Measurements from ENCODE around the gene HDAC1. TPM values are rescaled to one million over a fixed set of nuclear protein-coding genes. Genes with fewer than 3 reads are reported as not detected.
"Not testable (repeated sequence)": the region's sequence is repeated elsewhere in the genome, so short reads cannot be mapped to it uniquely, and the experiment has no call there.

The HDAC1 gene
- total RNA-seq, 2 experiments from 2014 or later: 126 to 127 TPM

DNA sequence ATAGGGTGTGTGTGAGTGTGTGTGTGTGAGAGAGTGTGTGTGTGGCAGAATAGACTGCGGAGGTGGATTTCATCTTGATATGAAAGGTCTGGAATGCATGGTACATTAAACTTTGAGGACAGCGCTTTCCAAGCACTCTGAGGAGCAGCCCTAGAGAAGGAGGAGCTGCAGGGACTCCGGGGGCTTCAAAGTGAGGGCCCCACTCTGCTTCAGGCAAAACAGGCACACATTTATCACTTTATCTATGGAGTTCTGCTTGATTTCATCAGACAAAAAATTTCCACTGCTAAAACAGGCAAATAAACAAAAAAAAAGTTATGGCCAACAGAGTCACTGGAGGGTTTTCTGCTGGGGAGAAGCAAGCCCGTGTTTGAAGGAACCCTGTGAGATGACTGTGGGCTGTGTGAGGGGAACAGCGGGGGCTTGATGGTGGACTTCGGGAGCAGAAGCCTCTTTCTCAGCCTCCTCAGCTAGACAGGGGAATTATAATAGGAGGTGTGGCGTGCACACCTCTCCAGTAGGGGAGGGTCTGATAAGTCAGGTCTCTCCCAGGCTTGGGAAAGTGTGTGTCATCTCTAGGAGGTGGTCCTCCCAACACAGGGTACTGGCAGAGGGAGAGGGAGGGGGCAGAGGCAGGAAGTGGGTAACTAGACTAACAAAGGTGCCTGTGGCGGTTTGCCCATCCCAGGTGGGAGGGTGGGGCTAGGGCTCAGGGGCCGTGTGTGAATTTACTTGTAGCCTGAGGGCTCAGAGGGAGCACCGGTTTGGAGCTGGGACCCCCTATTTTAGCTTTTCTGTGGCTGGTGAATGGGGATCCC lies 18.3 kb upstream of the HDAC1 start:
- ChIA-PET POLR2A (interaction anchor here (0.8 to 2.7 kb wide), 10 partner anchors 10 to 62 kb away, joined by 3 to 17 read pairs (median 6); partner anchors contain the start of genes HDAC1, LCK and MARCKSL1), CTCF (interaction anchor here (0.9 to 1.6 kb wide), 2 partner anchors 9 to 25 kb away, joined by 3 to 4 read pairs; no protein-coding TSS in a partner anchor)
- intact Hi-C loops (cut with micrococcal nuclease): no loop called here
- no peaks in the 10 kb centered on the region for H3K9me3 Mint-ChIP-seq
- H3K4me1 Mint-ChIP-seq (ENCODE audit: low read depth): peaks cover 58% of the 10 kb centered on the region
- ATAC-seq: peak; percentile 93
- H3K27ac Mint-ChIP-seq: peak overlapping the region; percentile 89
- TF ChIP-seq, protein P1, sequence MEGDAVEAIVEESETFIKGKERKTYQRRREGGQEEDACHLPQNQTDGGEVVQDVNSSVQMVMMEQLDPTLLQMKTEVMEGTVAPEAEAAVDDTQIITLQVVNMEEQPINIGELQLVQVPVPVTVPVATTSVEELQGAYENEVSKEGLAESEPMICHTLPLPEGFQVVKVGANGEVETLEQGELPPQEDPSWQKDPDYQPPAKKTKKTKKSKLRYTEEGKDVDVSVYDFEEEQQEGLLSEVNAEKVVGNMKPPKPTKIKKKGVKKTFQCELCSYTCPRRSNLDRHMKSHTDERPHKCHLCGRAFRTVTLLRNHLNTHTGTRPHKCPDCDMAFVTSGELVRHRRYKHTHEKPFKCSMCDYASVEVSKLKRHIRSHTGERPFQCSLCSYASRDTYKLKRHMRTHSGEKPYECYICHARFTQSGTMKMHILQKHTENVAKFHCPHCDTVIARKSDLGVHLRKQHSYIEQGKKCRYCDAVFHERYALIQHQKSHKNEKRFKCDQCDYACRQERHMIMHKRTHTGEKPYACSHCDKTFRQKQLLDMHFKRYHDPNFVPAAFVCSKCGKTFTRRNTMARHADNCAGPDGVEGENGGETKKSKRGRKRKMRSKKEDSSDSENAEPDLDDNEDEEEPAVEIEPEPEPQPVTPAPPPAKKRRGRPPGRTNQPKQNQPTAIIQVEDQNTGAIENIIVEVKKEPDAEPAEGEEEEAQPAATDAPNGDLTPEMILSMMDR (IDR thresholded peaks at IDR 0.05): no peak
- peak; percentile 95 for DNase-seq
- peak overlapping the region; percentile 68 for H3K4me3 Mint-ChIP-seq
- H3K27me3 Mint-ChIP-seq: no peaks in the 10 kb centered on the region
- peaks cover 65% of the 10 kb centered on the region for H3K36me3 Mint-ChIP-seq (ENCODE audit: low read depth)

DNA sequence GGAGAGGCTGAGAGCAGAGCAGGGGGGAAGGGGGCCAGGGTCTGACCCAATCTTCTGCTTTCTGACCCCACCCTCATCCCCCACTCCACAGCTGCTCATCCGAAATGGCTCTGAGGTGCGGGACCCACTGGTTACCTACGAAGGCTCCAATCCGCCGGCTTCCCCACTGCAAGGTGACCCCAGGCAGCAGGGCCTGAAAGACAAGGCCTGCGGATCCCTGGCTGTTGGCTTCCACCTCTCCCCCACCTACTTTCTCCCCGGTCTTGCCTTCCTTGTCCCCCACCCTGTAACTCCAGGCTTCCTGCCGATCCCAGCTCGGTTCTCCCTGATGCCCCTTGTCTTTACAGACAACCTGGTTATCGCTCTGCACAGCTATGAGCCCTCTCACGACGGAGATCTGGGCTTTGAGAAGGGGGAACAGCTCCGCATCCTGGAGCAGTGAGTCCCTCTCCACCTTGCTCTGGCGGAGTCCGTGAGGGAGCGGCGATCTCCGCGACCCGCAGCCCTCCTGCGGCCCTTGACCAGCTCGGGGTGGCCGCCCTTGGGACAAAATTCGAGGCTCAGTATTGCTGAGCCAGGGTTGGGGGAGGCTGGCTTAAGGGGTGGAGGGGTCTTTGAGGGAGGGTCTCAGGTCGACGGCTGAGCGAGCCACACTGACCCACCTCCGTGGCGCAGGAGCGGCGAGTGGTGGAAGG lies 17.1 kb upstream of the HDAC1 start:
- TF ChIP-seq, protein P1 (IDR thresholded peaks at IDR 0.05): no peak
- Mint-ChIP-seq H3K9me3 (no peaks in the 10 kb centered on the region), H3K27ac (peak overlapping the region; percentile 89), H3K4me1 (ENCODE audit: low read depth) (peaks cover 55% of the 10 kb centered on the region), H3K4me3 (peak overlapping the region; percentile 68), H3K36me3 (ENCODE audit: low read depth) (peaks cover 73% of the 10 kb centered on the region), H3K27me3 (no peaks in the 10 kb centered on the region)
- no peak for ATAC-seq
- ChIA-PET CTCF (interaction anchor here (0.7 to 1.6 kb wide), 3 partner anchors 10 to 59 kb away, joined by 3 to 4 read pairs (median 3); no protein-coding TSS in a partner anchor), POLR2A (interaction anchor here (0.8 to 2.7 kb wide), 12 partner anchors 9 to 61 kb away, joined by 3 to 17 read pairs (median 5); partner anchors contain the start of genes HDAC1, LCK and MARCKSL1)
- no peak for DNase-seq
- intact Hi-C loops (cut with micrococcal nuclease): no loop called here

DNA sequence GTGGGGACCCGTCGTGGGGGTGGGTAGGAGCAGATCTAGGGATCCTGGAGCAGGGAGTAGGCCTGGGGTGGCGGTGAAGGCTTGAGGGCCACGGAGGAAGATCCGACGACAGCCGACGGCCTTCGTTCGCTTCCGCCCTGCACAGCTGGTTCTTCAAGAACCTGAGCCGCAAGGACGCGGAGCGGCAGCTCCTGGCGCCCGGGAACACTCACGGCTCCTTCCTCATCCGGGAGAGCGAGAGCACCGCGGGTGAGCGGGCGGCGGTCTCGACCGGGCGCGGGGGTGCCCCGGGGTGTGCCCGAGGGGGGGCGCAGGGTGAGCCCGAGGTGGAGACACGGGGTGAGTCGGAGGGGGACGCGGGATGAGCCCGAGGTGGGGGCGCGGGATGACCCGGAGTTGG lies 16.5 kb upstream of the HDAC1 start:
- Mint-ChIP-seq H3K4me3 (peak overlapping the region; percentile 68), H3K27ac (peak overlapping the region; percentile 89), H3K36me3 (ENCODE audit: low read depth) (peaks cover 74% of the 10 kb centered on the region), H3K9me3 (no peaks in the 10 kb centered on the region), H3K27me3 (no peaks in the 10 kb centered on the region), H3K4me1 (ENCODE audit: low read depth) (peaks cover 55% of the 10 kb centered on the region)
- CTCF ChIA-PET: interaction anchor here (0.9 kb wide), 1 partner anchor 60 kb away, joined by 3 read pairs; no protein-coding TSS in a partner anchor
- POLR2A ChIA-PET: interaction anchor here (0.6 to 2.7 kb wide), 6 partner anchors 20 to 96 kb away, joined by 3 to 17 read pairs (median 6); partner anchors contain the start of gene MARCKSL1
- TF ChIP-seq, protein P1 (IDR thresholded peaks at IDR 0.05): no peak
- DNase-seq (no peak), ATAC-seq (no peak)
- intact Hi-C loops (cut with micrococcal nuclease): no loop called here

DNA sequence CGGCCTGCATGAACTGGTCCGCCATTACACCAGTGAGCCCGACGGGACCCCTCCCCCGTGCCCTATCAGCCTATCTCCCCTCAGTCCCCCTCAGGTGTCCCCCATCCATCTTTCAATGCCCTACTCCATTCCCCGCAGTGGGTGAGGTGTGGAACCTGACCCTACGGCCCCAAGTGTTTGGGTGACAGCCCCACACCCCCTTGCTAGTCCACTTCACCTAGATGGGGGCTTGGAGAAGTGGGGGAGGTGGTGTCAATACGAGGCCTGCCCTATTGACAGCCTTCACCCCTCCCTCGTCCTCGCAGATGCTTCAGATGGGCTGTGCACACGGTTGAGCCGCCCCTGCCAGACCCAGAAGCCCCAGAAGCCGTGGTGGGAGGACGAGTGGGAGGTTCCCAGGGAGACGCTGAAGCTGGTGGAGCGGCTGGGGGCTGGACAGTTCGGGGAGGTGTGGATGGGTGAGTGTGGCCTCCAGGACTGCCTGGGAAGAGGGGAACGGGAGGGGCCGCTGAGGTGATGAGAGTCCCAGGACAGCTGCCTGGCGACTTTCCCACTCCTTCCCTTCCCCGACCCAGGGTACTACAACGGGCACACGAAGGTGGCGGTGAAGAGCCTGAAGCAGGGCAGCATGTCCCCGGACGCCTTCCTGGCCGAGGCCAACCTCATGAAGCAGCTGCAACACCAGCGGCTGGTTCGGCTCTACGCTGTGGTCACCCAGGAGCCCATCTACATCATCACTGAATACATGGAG lies 15.7 kb upstream of the HDAC1 start:
- DNase-seq: no peak
- ChIA-PET CTCF (no interaction called here), POLR2A (interaction anchor here (0.6 to 1.5 kb wide), 5 partner anchors 15 to 95 kb away, joined by 3 to 5 read pairs (median 3); partner anchors contain the start of genes HDAC1 and MARCKSL1)
- H3K4me3 Mint-ChIP-seq: no peak overlapping the region
- peaks cover 75% of the 10 kb centered on the region for H3K36me3 Mint-ChIP-seq (ENCODE audit: low read depth)
- H3K27ac Mint-ChIP-seq: peak overlapping the region; percentile 32
- no peaks in the 10 kb centered on the region for H3K9me3 Mint-ChIP-seq
- intact Hi-C loops (cut with micrococcal nuclease): no loop called here
- H3K4me1 Mint-ChIP-seq (ENCODE audit: low read depth): peaks cover 54% of the 10 kb centered on the region
- H3K27me3 Mint-ChIP-seq: no peaks in the 10 kb centered on the region
- no peak for ATAC-seq
- TF ChIP-seq, protein P1 (IDR thresholded peaks at IDR 0.05): no peak

DNA sequence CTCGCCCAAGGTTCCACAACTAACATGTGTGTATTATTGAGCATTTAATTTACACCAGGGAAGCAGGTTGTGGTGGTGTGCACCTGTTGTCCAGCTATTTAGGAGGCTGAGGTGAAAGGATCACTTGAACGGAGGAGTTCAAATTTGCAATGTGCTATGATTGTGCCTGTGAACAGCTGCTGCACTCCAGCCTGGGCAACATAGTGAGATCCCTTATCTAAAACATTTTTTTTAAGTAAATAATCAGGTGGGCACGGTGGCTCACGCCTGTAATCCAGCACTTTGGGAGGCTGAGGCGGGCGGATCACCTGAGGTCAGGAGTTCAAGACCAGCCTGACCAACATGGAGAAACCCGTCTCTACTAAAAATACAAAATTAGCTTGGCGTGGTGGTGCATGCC lies 7.1 kb upstream of the HDAC1 start:
- intact Hi-C loops (cut with micrococcal nuclease); H3K4me1 Mint-ChIP-seq (ENCODE audit: low read depth); H3K27ac Mint-ChIP-seq; H3K27me3 Mint-ChIP-seq; H3K4me3 Mint-ChIP-seq; DNase-seq; H3K9me3 Mint-ChIP-seq; ATAC-seq: not testable (repeated sequence)
- peaks cover 35% of the 10 kb centered on the region for H3K36me3 Mint-ChIP-seq (ENCODE audit: low read depth)
- CTCF ChIA-PET: interaction anchor here (1.6 kb wide), 1 partner anchor 16 kb away, joined by 4 read pairs; no protein-coding TSS in a partner anchor
- POLR2A ChIA-PET: interaction anchor here (2.0 kb wide), 1 partner anchor 32 kb away, joined by 4 read pairs; no protein-coding TSS in a partner anchor

All from activated CD8-positive, alpha-beta T cell treated with anti-CD3 and anti-CD28 coated beads for 36 hours (primary cell).